H1 (cell line): ENCODE measurements around the gene SH3RF3. TPM values are rescaled to one million over a fixed set of nuclear protein-coding genes. Genes with fewer than 3 reads are reported as not detected.

Source experiments
- CTCF ChIA-PET: fragments of 300-600 bp; sonication (Branson Sonifier 250); formaldehyde crosslinking; loops from one replicate; lab custom pipeline; 2021; ENCODE audit not compliant: partially characterized antibody; lab: Charles Lee
- POLR2A ChIA-PET: fragments of 300-600 bp; sonication (Branson Sonifier 250); formaldehyde crosslinking; loops from one replicate; lab custom pipeline; 2021; ENCODE audit warnings: inconsistent platforms; ENCODE audit not compliant: partially characterized antibody; lab: Charles Lee
- DNase-seq, 2 experiments: peaks; one replicate each; pipeline versions ENCODE4 v3.0.0 to v3.0.0-alpha.2; 2010 to 2022; ENCODE audit warnings: low spot score in 2 of 2, low read depth in 1 of 2, mixed read lengths in 1 of 2
- FAIRE-seq: peaks from 2 replicates; lab custom pipeline; 2011; peaks lifted over from hg19 to GRCh38; lab: Jason Lieb, UNC
- H2AFZ ChIP-seq: 2 replicates; pipeline ENCODE4 v1.8.1; 2012; ENCODE audit warnings: low read length, inconsistent platforms
- H2AK5ac ChIP-seq: 2 replicates; pipeline ENCODE4 v1.6.1; 2013; ENCODE audit warnings: low read depth, low read length
- H2BK120ac ChIP-seq: replicated peaks from 2 replicates; pipeline ENCODE3; 2013; ENCODE audit warnings: low read depth, low read length, inconsistent platforms
- H2BK12ac ChIP-seq: 2 replicates; pipeline ENCODE4 v1.6.1; 2013; ENCODE audit warnings: low read depth, low read length
- H2BK15ac ChIP-seq: 2 replicates; pipeline ENCODE4 v1.6.1; 2013; ENCODE audit warnings: low read length
- H2BK20ac ChIP-seq: 2 replicates; pipeline ENCODE4 v1.6.1; 2013; ENCODE audit warnings: low read length
- H2BK5ac ChIP-seq: 2 replicates; pipeline ENCODE4 v1.6.1; 2013; ENCODE audit warnings: low read depth, low read length
- H3K14ac ChIP-seq: 2 replicates; pipeline ENCODE4 v1.6.1; 2013; ENCODE audit warnings: inconsistent platforms; ENCODE audit not compliant: insufficient read length
- H3K18ac ChIP-seq: 2 replicates; pipeline ENCODE4 v1.6.1; 2013; ENCODE audit warnings: low read length; ENCODE audit errors: extremely low read depth
- H3K23ac ChIP-seq: 2 replicates; pipeline ENCODE4 v1.6.1; 2013; ENCODE audit warnings: inconsistent platforms; ENCODE audit not compliant: insufficient read length
- H3K23me2 ChIP-seq: 2 replicates; pipeline ENCODE4 v1.6.1; 2013; ENCODE audit warnings: low read depth, low read length
- H3K27ac ChIP-seq: 2 replicates; pipeline ENCODE4 v1.6.1; 2011; ENCODE audit warnings: low read depth, low read length, inconsistent platforms
- H3K27me3 ChIP-seq, 4 experiments: replicated peaks in 1 of 4; 1 replicate in 1 of 4; 2 replicates in 3 of 4; pipeline versions ENCODE4 v1.6.1 to v1.8.1; 2011 to 2013; ENCODE audit warnings: low read length in 3 of 4, mild to moderate bottlenecking in 3 of 4, inconsistent platforms in 2 of 4, mixed read lengths in 2 of 4, moderate library complexity in 1 of 4; ENCODE audit not compliant: control insufficient read depth in 3 of 4, insufficient read depth in 3 of 4; ENCODE audit errors: extremely low read depth in 1 of 4
- H3K36me3 ChIP-seq, 4 experiments: 2 replicates each; pipeline versions ENCODE4 v1.6.1 to v1.8.1; 2011 to 2013; ENCODE audit warnings: mild to moderate bottlenecking in 4 of 4, low read length in 3 of 4, moderate library complexity in 2 of 4, control low read depth in 1 of 4, inconsistent platforms in 1 of 4; ENCODE audit not compliant: insufficient read depth in 4 of 4, control insufficient read depth in 2 of 4
- H3K4ac ChIP-seq: replicated peaks from 2 replicates; pipeline ENCODE3; 2013; ENCODE audit warnings: low read length, low read depth, mixed read lengths, inconsistent platforms; ENCODE audit not compliant: insufficient read length
- H3K4me1 ChIP-seq, 4 experiments: replicated peaks in 1 of 4; 1 replicate in 1 of 4; 2 replicates in 3 of 4; pipeline versions ENCODE4 v1.6.1 to v1.8.1; 2011 to 2013; ENCODE audit warnings: low read length in 3 of 4, inconsistent platforms in 2 of 4, mixed read lengths in 1 of 4; ENCODE audit not compliant: insufficient read depth in 4 of 4, control insufficient read depth in 3 of 4
- H3K4me2 ChIP-seq, 2 experiments: 2 replicates each; pipeline versions ENCODE4 v1.6.1 to v1.8.1; 2011 to 2013; ENCODE audit warnings: low read depth in 2 of 2, low read length in 2 of 2, control low read depth in 1 of 2, inconsistent platforms in 1 of 2, mild to moderate bottlenecking in 1 of 2; ENCODE audit not compliant: insufficient read depth in 1 of 2
- H3K4me3 ChIP-seq, 4 experiments: fragments of 200-600, 300-600 bp in 1 of 4; sonication (generic), shearing (Covaris generic), sonication (Bioruptor Twin) in 1 of 4; 2 replicates each; pipeline versions ENCODE4 v1.5.1 to v1.8.1; 2011 to 2016; ENCODE audit warnings: low read length in 4 of 4, low read depth in 3 of 4, control low read depth in 2 of 4, inconsistent platforms in 2 of 4, mild to moderate bottlenecking in 2 of 4, mixed read lengths in 1 of 4, moderate library complexity in 1 of 4; ENCODE audit not compliant: insufficient read depth in 2 of 4; ENCODE audit errors: extremely low read depth in 1 of 4
- H3K56ac ChIP-seq: replicated peaks from 2 replicates; pipeline ENCODE3; 2013; ENCODE audit warnings: low read depth, mild to moderate bottlenecking, mixed read lengths, low read length, inconsistent platforms; ENCODE audit not compliant: insufficient read length
- H3K79me1 ChIP-seq: 2 replicates; pipeline ENCODE4 v1.6.1; 2013; ENCODE audit warnings: low read depth, low read length, control low read depth
- H3K79me2 ChIP-seq, 2 experiments: 2 replicates each; pipeline versions ENCODE4 v1.6.1 to v1.8.1; 2012 to 2013; ENCODE audit warnings: low read length in 2 of 2, mild to moderate bottlenecking in 2 of 2, inconsistent platforms in 1 of 2; ENCODE audit not compliant: insufficient read depth in 2 of 2, control insufficient read depth in 1 of 2
- H3K9ac ChIP-seq, 4 experiments: replicated peaks in 1 of 4; 1 replicate in 1 of 4; 2 replicates in 3 of 4; pipeline versions ENCODE4 v1.6.1 to v1.8.1; 2011 to 2013; ENCODE audit warnings: low read depth in 3 of 4, low read length in 3 of 4, control low read depth in 2 of 4, mild to moderate bottlenecking in 2 of 4, moderate library complexity in 2 of 4, inconsistent platforms in 1 of 4; ENCODE audit errors: extremely low read depth in 1 of 4
- H3K9me3 ChIP-seq, 2 experiments: 2 replicates each; pipeline versions ENCODE4 v1.6.1 to v1.8.1; 2012 to 2013; ENCODE audit warnings: mild to moderate bottlenecking in 2 of 2, moderate library complexity in 2 of 2, control low read depth in 1 of 2, inconsistent platforms in 1 of 2, low read depth in 1 of 2, low read length in 1 of 2, mixed read lengths in 1 of 2; ENCODE audit not compliant: insufficient read depth in 2 of 2
- H4K20me1 ChIP-seq, 2 experiments: replicated peaks in 1 of 2; 2 replicates each; pipeline versions ENCODE3 to v1.8.1; 2011 to 2013; ENCODE audit warnings: inconsistent platforms in 2 of 2, low read length in 2 of 2, mild to moderate bottlenecking in 1 of 2; ENCODE audit not compliant: insufficient read depth in 2 of 2, control insufficient read depth in 1 of 2
- H4K5ac ChIP-seq: 2 replicates; pipeline ENCODE4 v1.6.1; 2013; ENCODE audit warnings: low read length, low read depth, mixed read lengths, inconsistent platforms; ENCODE audit not compliant: insufficient read length
- H4K8ac ChIP-seq: 2 replicates; pipeline ENCODE4 v1.8.0; 2013; ENCODE audit warnings: mild to moderate bottlenecking, moderate library complexity, low read length, inconsistent platforms; ENCODE audit not compliant: insufficient read depth; ENCODE audit errors: extremely low read depth
- H4K91ac ChIP-seq: replicated peaks from 2 replicates; pipeline ENCODE3; 2013; ENCODE audit warnings: low read length, mixed read lengths, inconsistent platforms; ENCODE audit not compliant: insufficient read length
- BACH1 ChIP-seq: IDR thresholded peaks from 2 replicates; pipeline ENCODE4 v1.6.1; 2012; ENCODE audit warnings: low read length, improper control_type of control experiment
- CTBP2 ChIP-seq: IDR thresholded peaks from 2 replicates; pipeline ENCODE4 v1.7.0; 2011; ENCODE audit warnings: borderline replicate concordance, mild to moderate bottlenecking, moderate library complexity, mixed read lengths, low read length; ENCODE audit not compliant: insufficient read depth, insufficient read length
- EP300 ChIP-seq, 2 experiments: IDR thresholded peaks; 1 replicate in 1 of 2; 2 replicates in 1 of 2; pipeline ENCODE4 v1.6.1; 2011 to 2012; ENCODE audit warnings: low read depth in 2 of 2, low read length in 2 of 2, mild to moderate bottlenecking in 2 of 2, borderline replicate concordance in 1 of 2, inconsistent platforms in 1 of 2, moderate library complexity in 1 of 2
- FOSL1 ChIP-seq: IDR thresholded peaks from 2 replicates; pipeline ENCODE4 v1.6.1; 2011; ENCODE audit warnings: mild to moderate bottlenecking, low read depth, low read length, moderate library complexity; ENCODE audit not compliant: insufficient read depth
- NANOG ChIP-seq: IDR thresholded peaks from 2 replicates; pipeline ENCODE4 v1.6.1; 2011; ENCODE audit warnings: low read length, low read depth, mild to moderate bottlenecking, inconsistent platforms; ENCODE audit not compliant: insufficient read depth, poor library complexity, severe bottlenecking
- RAD21 ChIP-seq, 2 experiments: IDR thresholded peaks in 1 of 2; conservative IDR thresholded peaks in 1 of 2; 2 replicates each; pipeline ENCODE4 v1.6.1; 2011; ENCODE audit warnings: low read depth in 2 of 2, low read length in 2 of 2, improper control_type of control experiment in 1 of 2, inconsistent platforms in 1 of 2, mild to moderate bottlenecking in 1 of 2, moderate library complexity in 1 of 2
- RBBP5 ChIP-seq: IDR thresholded peaks from 2 replicates; pipeline ENCODE4 v1.7.1; 2012; ENCODE audit warnings: low read depth, mild to moderate bottlenecking, inconsistent platforms, low read length, moderate library complexity, borderline replicate concordance
- SIN3A ChIP-seq, 2 experiments: IDR thresholded peaks in 1 of 2; conservative IDR thresholded peaks in 1 of 2; 2 replicates each; pipeline ENCODE4 v1.6.1; 2011 to 2012; ENCODE audit warnings: low read length in 2 of 2, improper control_type of control experiment in 1 of 2, low read depth in 1 of 2, mild to moderate bottlenecking in 1 of 2
- SRF ChIP-seq: IDR thresholded peaks from 2 replicates; pipeline ENCODE4 v1.6.1; 2011; ENCODE audit warnings: mild to moderate bottlenecking, low read depth, low read length, moderate library complexity
- TAF1 ChIP-seq: IDR thresholded peaks from 2 replicates; pipeline ENCODE4 v1.6.1; 2011; ENCODE audit warnings: mild to moderate bottlenecking, low read depth, low read length
- WGBS, 2 experiments: shearing (Covaris generic) in 1 of 2; methylation state at CpG; one replicate each; pipeline versions ENCODE4 v1.1.6 to v1.1.7; 2013 to 2015; ENCODE audit warnings: low lambda C conversion rate in 2 of 2, mixed read lengths in 2 of 2, inconsistent platforms in 1 of 2, low coverage in 1 of 2, missing lambda C conversion rate in 1 of 2; ENCODE audit not compliant: insufficient replicate concordance in 2 of 2, insufficient coverage in 1 of 2, insufficient read length in 1 of 2; ENCODE audit errors: extremely low coverage in 1 of 2, missing lambda C conversion rate in 1 of 2; 5-methylcytosine and 5-hydroxymethylcytosine counted together
- polyA plus RNA-seq, 7 experiments: library from polyadenylated mRNA; depleted of rRNA in 3 of 7; stranded (reverse) in 5 of 7; unstranded in 2 of 7; fragments of >200 nt in 5 of 7; fragments of 200-250 nt in 2 of 7; gene quantifications; 1 replicate in 5 of 7; 2 replicates in 1 of 7; 4 replicates in 1 of 7; pipeline versions ENCODE4 v1.2.1 to v1.2.3, GENCODE V29; 2011 to 2013; ENCODE audit warnings: missing spikeins in 2 of 7, mixed read lengths in 2 of 7
- total RNA-seq: library from RNA; stranded (reverse); fragmentation: NEBNext Ultra II Directional; extraction: Animal tissue kit (Norgen Biotek cat#: 25700); gene quantifications from 2 replicates; pipeline ENCODE4 v1.2.1, GENCODE V29; 2021
- TF ChIP-seq, protein P1 (sequence below): IDR thresholded peaks from 2 replicates; pipeline ENCODE4 v1.6.1; 2012; ENCODE audit warnings: low read length, inconsistent platforms

Gene SH3RF3
- total and polyA plus RNA-seq, 2 of the 8 experiments (the other 6 are each of a cell fraction or from before 2014, with no cell fraction given), result 0.11 to 0.65 TPM

DNA sequence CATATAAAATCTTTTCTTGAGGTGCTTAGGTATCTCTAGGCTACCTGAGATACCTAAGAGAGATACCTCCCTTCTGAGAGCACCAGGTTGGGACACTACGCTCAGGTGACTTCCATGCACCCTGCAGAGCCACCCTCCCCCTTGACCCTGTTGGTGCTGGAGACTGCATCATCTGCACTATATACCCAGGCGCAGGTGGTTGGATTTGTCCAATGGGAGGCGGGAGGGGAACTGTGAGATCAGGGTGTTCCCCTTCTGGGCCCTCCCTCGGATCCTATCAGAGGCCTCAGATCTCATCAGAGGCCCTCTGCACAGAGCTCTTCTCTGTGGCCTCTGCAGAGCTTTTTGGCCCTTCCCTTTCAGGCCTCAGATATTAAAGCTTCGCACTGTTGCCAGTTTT is 158.4 kb downstream of the SH3RF3 start:
- H2AFZ ChIP-seq, result no peak overlapping the region
- no peaks in the 10 kb centered on the region for H3K23me2 ChIP-seq
- H3K9me3 ChIP-seq, result no peaks in the 10 kb centered on the region
- no peaks in the 10 kb centered on the region for H3K79me2 ChIP-seq
- no peak overlapping the region for H2AK5ac ChIP-seq
- H3K4ac ChIP-seq, result no peak overlapping the region
- no peak overlapping the region for H3K27ac ChIP-seq
- H3K9ac ChIP-seq, result no peak overlapping the region
- H2BK15ac ChIP-seq, result no peak overlapping the region
- CTCF ChIA-PET, result interaction anchor here (0.6 to 2.1 kb wide), 3 partner anchors 26 to 118 kb away, joined by 3 to 5 read pairs (median 4); no protein-coding TSS in a partner anchor
- peaks cover 0 to 6% (median 4%) of the 10 kb centered on the region in 4 experiments; a peak in 3 of 7 replicates for H3K4me1 ChIP-seq
- no peak overlapping the region for H3K4me2 ChIP-seq
- no peak overlapping the region for H3K23ac ChIP-seq
- no peak overlapping the region for H4K5ac ChIP-seq
- H3K36me3 ChIP-seq, result no peaks in the 10 kb centered on the region
- H4K8ac ChIP-seq, result no peak overlapping the region
- no peak overlapping the region for H3K4me3 ChIP-seq
- H3K18ac ChIP-seq, result no peak overlapping the region
- POLR2A ChIA-PET, result no interaction called here
- no peak overlapping the region for H3K14ac ChIP-seq
- FAIRE-seq, result no peak
- no peak overlapping the region for H2BK120ac ChIP-seq
- DNase-seq, result no peak
- WGBS, 2 experiments, result 89% methylated on average over 5 of the region's 5 CpGs; no CpG with 5 or more reads in 1 of the 2 experiments
- no peaks in the 10 kb centered on the region for H3K79me1 ChIP-seq
- H3K56ac ChIP-seq, result no peak overlapping the region
- H4K91ac ChIP-seq, result no peak overlapping the region
- H2BK12ac ChIP-seq, result no peak overlapping the region
- H4K20me1 ChIP-seq, result no peaks in the 10 kb centered on the region
- no peak overlapping the region for H2BK20ac ChIP-seq
- no peaks in the 10 kb centered on the region for H3K27me3 ChIP-seq
- no peak overlapping the region for H2BK5ac ChIP-seq
- TF ChIP-seq CTBP2 (no peak), RBBP5 (no peak), FOSL1 (no peak), NANOG (no peak), EP300 (IDR thresholded peaks at IDR 0.05; ENCODE audit: borderline replicate concordance in 1 of 2, low read depth in 2 of 2, low read length in 2 of 2) (no peak), BACH1 (no peak), RAD21 (IDR thresholded peaks at IDR 0.05 in 1 of 2, conservative IDR thresholded peaks at IDR 0.05 in 1 of 2; ENCODE audit: low read depth in 2 of 2, low read length in 2 of 2) (no peak), SRF (no peak), TAF1 (no peak), SIN3A (conservative IDR thresholded peaks at IDR 0.05 in 1 of 2, IDR thresholded peaks at IDR 0.05 in 1 of 2; ENCODE audit: low read depth in 1 of 2, low read length in 2 of 2) (no peak)
- TF ChIP-seq, protein P1, sequence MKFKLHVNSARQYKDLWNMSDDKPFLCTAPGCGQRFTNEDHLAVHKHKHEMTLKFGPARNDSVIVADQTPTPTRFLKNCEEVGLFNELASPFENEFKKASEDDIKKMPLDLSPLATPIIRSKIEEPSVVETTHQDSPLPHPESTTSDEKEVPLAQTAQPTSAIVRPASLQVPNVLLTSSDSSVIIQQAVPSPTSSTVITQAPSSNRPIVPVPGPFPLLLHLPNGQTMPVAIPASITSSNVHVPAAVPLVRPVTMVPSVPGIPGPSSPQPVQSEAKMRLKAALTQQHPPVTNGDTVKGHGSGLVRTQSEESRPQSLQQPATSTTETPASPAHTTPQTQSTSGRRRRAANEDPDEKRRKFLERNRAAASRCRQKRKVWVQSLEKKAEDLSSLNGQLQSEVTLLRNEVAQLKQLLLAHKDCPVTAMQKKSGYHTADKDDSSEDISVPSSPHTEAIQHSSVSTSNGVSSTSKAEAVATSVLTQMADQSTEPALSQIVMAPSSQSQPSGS, result no peak
